Measurements from ENCODE around the gene LBHD2. TPM values are rescaled to one million over a fixed set of nuclear protein-coding genes. Genes with fewer than 3 reads are reported as not detected.

Gene LBHD2
- total and polyA plus RNA-seq, 2 of the 13 experiments (the other 11 are each of a cell fraction or from before 2014, with no cell fraction given), result 0.67 to 1.00 TPM

GRCh38 chr14:103100281-103101121 is 16.5 kb downstream of the LBHD2 start (continued):
- no peak for TF ChIP-seq BCLAF1 (IDR thresholded peaks at IDR 0.05)
- peak; percentile 74; the same call in 1 of the 2 replicates for TF ChIP-seq KAT8 (CRISPR knock-in tag; IDR thresholded peaks at IDR 0.05)
- TF ChIP-seq ZNF784 (CRISPR knock-in tag; IDR thresholded peaks at IDR 0.05; ENCODE audit: borderline replicate concordance), result no peak

GRCh38 chr14:103101257-103101962 is 17.4 kb downstream of the LBHD2 start:
- 47% methylated on average over 9 of the region's 11 CpGs for WGBS (ENCODE audit: low lambda C conversion rate)
- Histone ChIP-seq H3K9ac (ENCODE audit: insufficient read depth, low read depth, low read length) (peak overlapping the region; percentile 87; the same call in 1 of the 2 replicates), H3K79me2 (ENCODE audit: insufficient read depth, low read length) (peaks cover 19% of the 10 kb centered on the region), H3K27ac (ENCODE audit: extremely low read length, insufficient read depth, low read length) (peak overlapping the region; percentile 99), H2AFZ (ENCODE audit: low read length) (no peak overlapping the region), H3K4me2 (ENCODE audit: low read depth, low read length) (peak overlapping the region; percentile 99), H4K20me1 (ENCODE audit: insufficient read depth, low read length) (peaks cover 15% of the 10 kb centered on the region), H3K4me3 (replicated peaks in 1 of 3; ENCODE audit: insufficient read depth in 1 of 3, low read depth in 2 of 3, low read length in 3 of 3) (peak overlapping the region; percentile 35 to 73 (median 65); a peak in 5 of 6 replicates), H3K9me3 (ENCODE audit: low read length) (no peaks in the 10 kb centered on the region), H3K4me1 (ENCODE audit: insufficient read depth, low read length) (peaks cover 87% of the 10 kb centered on the region), H3K36me3 (replicated peaks in 1 of 2; ENCODE audit: control insufficient read depth in 1 of 2, insufficient read depth in 2 of 2, low read length in 2 of 2) (peaks cover 0 to 4% of the 10 kb centered on the region in 2 experiments; a peak in 2 of 5 replicates), H3K27me3 (ENCODE audit: control insufficient read depth in 1 of 2, insufficient read depth in 2 of 2, low read length in 2 of 2) (no peaks in the 10 kb centered on the region)
- no peak for DNase-seq (ENCODE audit: low spot score)
- no peak for FAIRE-seq
- in situ Hi-C loops (cut with HindIII; ENCODE audit: extremely low pct_ligation_motif_present, low pct_unique_long_range_greater_than_20kb) (no loop called here), intact Hi-C loops (cut with micrococcal nuclease; ENCODE audit: unreplicated experiment) (loop anchor here (5.0 kb wide), 1 partner anchor 86 kb away; no protein-coding TSS in a partner anchor)
- no peak for ATAC-seq
- ChIA-PET POLR2A (interaction anchor here (1.5 to 3.9 kb wide), 5 partner anchors 9 to 232 kb away, joined by 7 to 55 read pairs (median 23); partner anchors contain the start of gene EIF5), CTCF (ENCODE audit: low intra/inter-chr PET ratio, low total read pairs) (no interaction called here)
- no TSS peak for BruUV-seq (replicated peaks)
- TF ChIP-seq HES4 (CRISPR knock-in tag; IDR thresholded peaks at IDR 0.05; ENCODE audit: borderline replicate concordance) (no peak), ZNF501 (CRISPR knock-in tag; IDR thresholded peaks at IDR 0.05) (0 out of 2 replicates have a peak, but pooled peaks have one; percentile 2), ZNF335 (CRISPR knock-in tag; IDR thresholded peaks at IDR 0.05) (no peak), KMT2A (CRISPR knock-in tag; IDR thresholded peaks at IDR 0.05) (no peak), RFXANK (CRISPR knock-in tag; IDR thresholded peaks at IDR 0.05) (no peak), ZNF629 (CRISPR knock-in tag; conservative IDR thresholded peaks at IDR 0.05) (0 out of 2 replicates have a peak, but pooled peaks have one; percentile 22), ZMYM4 (CRISPR knock-in tag; IDR thresholded peaks at IDR 0.05) (0 out of 2 replicates have a peak, but pooled peaks have one; percentile 15), ZNF768 (CRISPR knock-in tag; IDR thresholded peaks at IDR 0.05) (peak; percentile 91), SP4 (CRISPR knock-in tag; IDR thresholded peaks at IDR 0.05) (0 out of 2 replicates have a peak, but pooled peaks have one; percentile 36), NR2F2 (IDR thresholded peaks at IDR 0.05; ENCODE audit: borderline replicate concordance, low read depth) (no peak)
- TF ChIP-seq, protein P1, sequence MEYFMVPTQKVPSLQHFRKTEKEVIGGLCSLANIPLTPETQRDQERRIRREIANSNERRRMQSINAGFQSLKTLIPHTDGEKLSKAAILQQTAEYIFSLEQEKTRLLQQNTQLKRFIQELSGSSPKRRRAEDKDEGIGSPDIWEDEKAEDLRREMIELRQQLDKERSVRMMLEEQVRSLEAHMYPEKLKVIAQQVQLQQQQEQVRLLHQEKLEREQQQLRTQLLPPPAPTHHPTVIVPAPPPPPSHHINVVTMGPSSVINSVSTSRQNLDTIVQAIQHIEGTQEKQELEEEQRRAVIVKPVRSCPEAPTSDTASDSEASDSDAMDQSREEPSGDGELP (IDR thresholded peaks at IDR 0.05; ENCODE audit: borderline replicate concordance, low read depth), result peak; percentile 48; the same call in 1 of the 2 replicates
